Measurements from ENCODE around the gene RAB23. TPM values are rescaled to one million over a fixed set of nuclear protein-coding genes. Genes with fewer than 3 reads are reported as not detected.

RAB23 gene
- polyA plus RNA-seq (2013, experiment 1 of 2) = 14.4 TPM
- polyA plus RNA-seq (2013, experiment 2 of 2) = 14.9 TPM

- Histone ChIP-seq H2BK120ac (ENCODE audit: low read depth, low read length) (peak within 1 kb of the TSS; percentile 98), H2AFZ (ENCODE audit: low read length) (peak within 1 kb of the TSS; percentile 96), H3K79me1 (ENCODE audit: low read depth, low read length) (no peaks in the 10 kb centered on the region), H4K91ac (ENCODE audit: low read depth, low read length, poor library complexity) (no peak within 1 kb of the TSS), H4K8ac (ENCODE audit: low read depth, low read length) (no peak within 1 kb of the TSS), H2BK15ac (ENCODE audit: low read length) (peak within 1 kb of the TSS; percentile 49), H3K9me3 (replicated peaks in 1 of 2; ENCODE audit: control insufficient read depth in 2 of 2, insufficient read depth in 1 of 2, low read depth in 1 of 2, low read length in 2 of 2) (peaks cover 0 to 16% of the 10 kb centered on the region in 2 donors), H3K36me3 (replicated peaks in 1 of 2; ENCODE audit: control insufficient read depth in 2 of 2, insufficient read depth in 2 of 2, low read length in 2 of 2) (no peaks in the 10 kb centered on the region), H2BK12ac (ENCODE audit: low read length) (peak within 1 kb of the TSS; percentile 82), H3K4me3 (ENCODE audit: low read length in 2 of 2) (peak within 1 kb of the TSS; percentile 77 to 91), H3K4ac (ENCODE audit: low read length) (no peak within 1 kb of the TSS), H3K4me2 (ENCODE audit: insufficient read depth, low read length, poor library complexity, severe bottlenecking) (peak within 1 kb of the TSS; percentile 77), H2BK5ac (ENCODE audit: low read length) (peak within 1 kb of the TSS; percentile 92), H3K14ac (ENCODE audit: low read length) (peak within 1 kb of the TSS; percentile 47), H2AK5ac (ENCODE audit: low read depth, low read length) (no peak within 1 kb of the TSS), H3K27me3 (ENCODE audit: control insufficient read depth in 3 of 3, insufficient read depth in 3 of 3, low read depth in 1 of 3, low read length in 3 of 3) (no peaks in the 10 kb centered on the region), H3K4me1 (ENCODE audit: control insufficient read depth in 2 of 2, insufficient read depth in 1 of 2, low read depth in 1 of 2, low read length in 2 of 2) (peaks cover 0 to 4% of the 10 kb centered on the region in 2 donors), H3K23ac (ENCODE audit: low read depth, low read length, poor library complexity) (peak within 1 kb of the TSS; percentile 96), H3K18ac (ENCODE audit: low read length) (peak within 1 kb of the TSS; percentile 99), H3K27ac (replicated peaks; ENCODE audit: low read length) (peak within 1 kb of the TSS; percentile 88), H3K9ac (ENCODE audit: low read depth, low read length, poor library complexity) (peak within 1 kb of the TSS; percentile 97)
- DNase-seq (ENCODE audit: low spot score) = peak; percentile 89
- WGBS, 2 donors (ENCODE audit: extremely low coverage in 2 of 2, insufficient read length in 2 of 2, insufficient replicate concordance in 1 of 2) = no CpG with 5 or more reads among the region's 69 CpGs
These were observed at the start of gene RAB23 for GRCh38 chr6:57221936-57222742. TSS of gene RAB23 (minus strand) at chr6:57222307. CDS start at chr6:57210380, 11,927 bp downstream.

DNA sequence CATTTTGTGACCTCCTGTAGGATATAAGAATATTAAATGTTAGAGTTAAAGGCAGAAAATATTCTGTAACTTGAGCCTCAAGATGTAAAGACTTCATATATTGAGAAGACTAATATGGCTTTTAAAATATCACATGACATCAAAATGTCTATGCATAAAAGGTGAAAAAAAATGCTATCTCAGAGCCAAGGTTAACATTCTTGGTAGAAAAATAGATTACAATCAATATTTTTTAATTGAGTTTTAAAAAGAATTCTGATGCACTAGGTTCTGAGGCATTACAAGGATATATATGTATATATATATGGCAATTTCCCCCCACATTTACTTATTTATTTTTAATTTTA is 46.2 kb upstream of the RAB23 start:
- no peak overlapping the region for H2BK15ac ChIP-seq (ENCODE audit: low read length)
- H3K9ac ChIP-seq (ENCODE audit: low read depth, low read length, poor library complexity) = no peak overlapping the region
- no peak overlapping the region for H3K23ac ChIP-seq (ENCODE audit: low read depth, low read length, poor library complexity)
- H3K4ac ChIP-seq (ENCODE audit: low read length) = no peak overlapping the region
- H3K9me3 ChIP-seq (replicated peaks in 1 of 2; ENCODE audit: control insufficient read depth in 2 of 2, insufficient read depth in 1 of 2, low read depth in 1 of 2, low read length in 2 of 2) = no peaks in the 10 kb centered on the region
- no peak overlapping the region for H4K8ac ChIP-seq (ENCODE audit: low read depth, low read length)
- no peak overlapping the region for H2AK5ac ChIP-seq (ENCODE audit: low read depth, low read length)
- no peak overlapping the region for H2BK120ac ChIP-seq (ENCODE audit: low read depth, low read length)
- H2AFZ ChIP-seq (ENCODE audit: low read length) = no peak overlapping the region
- no peak overlapping the region for H3K18ac ChIP-seq (ENCODE audit: low read length)
- H2BK12ac ChIP-seq (ENCODE audit: low read length) = no peak overlapping the region
- H4K91ac ChIP-seq (ENCODE audit: low read depth, low read length, poor library complexity) = no peak overlapping the region
- H3K79me1 ChIP-seq (ENCODE audit: low read depth, low read length) = no peaks in the 10 kb centered on the region
- no peak overlapping the region for H3K4me3 ChIP-seq (ENCODE audit: low read length in 2 of 2)
- H3K4me1 ChIP-seq (ENCODE audit: control insufficient read depth in 2 of 2, insufficient read depth in 1 of 2, low read depth in 1 of 2, low read length in 2 of 2) = peaks cover 0 to 2% of the 10 kb centered on the region in 2 donors
- no peak overlapping the region for H2BK5ac ChIP-seq (ENCODE audit: low read length)
- no peak overlapping the region for H3K4me2 ChIP-seq (ENCODE audit: insufficient read depth, low read length, poor library complexity, severe bottlenecking)
- no peaks in the 10 kb centered on the region for H3K36me3 ChIP-seq (replicated peaks in 1 of 2; ENCODE audit: control insufficient read depth in 2 of 2, insufficient read depth in 2 of 2, low read length in 2 of 2)
- no peaks in the 10 kb centered on the region for H3K27me3 ChIP-seq (ENCODE audit: control insufficient read depth in 3 of 3, insufficient read depth in 3 of 3, low read depth in 1 of 3, low read length in 3 of 3)
- H3K27ac ChIP-seq (replicated peaks; ENCODE audit: low read length) = no peak overlapping the region
- no peak overlapping the region for H3K14ac ChIP-seq (ENCODE audit: low read length)
- no peak for DNase-seq (ENCODE audit: low spot score)

DNA sequence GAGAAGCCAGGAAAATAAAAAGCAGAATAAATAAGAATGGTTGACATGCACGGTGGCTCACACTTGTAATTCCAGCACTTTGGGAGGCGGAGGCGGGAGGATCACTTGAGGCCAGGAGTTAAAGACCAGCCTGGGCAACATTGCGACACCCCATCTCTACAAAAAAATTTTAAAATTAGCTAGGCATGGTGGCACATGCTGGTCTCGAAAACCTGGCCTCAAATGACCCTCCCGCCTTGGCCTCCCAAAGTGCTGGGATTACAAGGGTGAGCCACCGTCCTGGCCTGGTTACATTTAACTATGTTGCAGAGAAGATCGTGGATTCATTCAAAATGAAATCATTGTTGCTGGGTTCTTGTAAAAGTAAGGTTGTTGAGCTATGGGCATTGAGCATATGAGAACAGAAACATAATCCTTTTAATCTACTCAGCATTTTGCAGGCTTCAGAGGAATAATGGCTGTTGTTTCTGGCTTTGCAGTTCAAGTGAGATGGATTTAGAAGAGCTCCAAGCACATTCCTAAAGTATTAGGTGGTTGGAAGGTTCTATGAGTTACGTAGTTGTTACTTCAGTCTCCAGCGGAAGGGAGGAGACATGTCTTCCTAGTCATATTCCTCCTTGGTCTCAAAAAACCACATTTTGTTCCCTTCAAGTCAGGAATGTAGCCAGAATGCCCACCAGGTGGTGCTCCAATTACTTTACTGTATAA is 45.6 kb upstream of the RAB23 start:
- no peak overlapping the region for H3K14ac ChIP-seq (ENCODE audit: low read length)
- H3K36me3 ChIP-seq (replicated peaks in 1 of 2; ENCODE audit: control insufficient read depth in 2 of 2, insufficient read depth in 2 of 2, low read length in 2 of 2) = no peaks in the 10 kb centered on the region
- peaks cover 0 to 2% of the 10 kb centered on the region in 2 donors for H3K4me1 ChIP-seq (ENCODE audit: control insufficient read depth in 2 of 2, insufficient read depth in 1 of 2, low read depth in 1 of 2, low read length in 2 of 2)
- no peaks in the 10 kb centered on the region for H3K9me3 ChIP-seq (replicated peaks in 1 of 2; ENCODE audit: control insufficient read depth in 2 of 2, insufficient read depth in 1 of 2, low read depth in 1 of 2, low read length in 2 of 2)
- H2BK5ac ChIP-seq (ENCODE audit: low read length) = no peak overlapping the region
- no peaks in the 10 kb centered on the region for H3K27me3 ChIP-seq (ENCODE audit: control insufficient read depth in 3 of 3, insufficient read depth in 3 of 3, low read depth in 1 of 3, low read length in 3 of 3)
- H4K91ac ChIP-seq (ENCODE audit: low read depth, low read length, poor library complexity) = no peak overlapping the region
- WGBS, 2 donors (ENCODE audit: extremely low coverage in 2 of 2, insufficient read length in 2 of 2, insufficient replicate concordance in 1 of 2) = no CpG with 5 or more reads among the region's 10 CpGs
- no peak overlapping the region for H2BK12ac ChIP-seq (ENCODE audit: low read length)
- H2AK5ac ChIP-seq (ENCODE audit: low read depth, low read length) = no peak overlapping the region
- H3K4ac ChIP-seq (ENCODE audit: low read length) = no peak overlapping the region
- peak overlapping the region; percentile 43 for H2AFZ ChIP-seq (ENCODE audit: low read length)
- no peaks in the 10 kb centered on the region for H3K79me1 ChIP-seq (ENCODE audit: low read depth, low read length)
- no peak overlapping the region for H3K18ac ChIP-seq (ENCODE audit: low read length)
- no peak overlapping the region for H2BK120ac ChIP-seq (ENCODE audit: low read depth, low read length)
- H3K27ac ChIP-seq (replicated peaks; ENCODE audit: low read length) = no peak overlapping the region
- no peak for DNase-seq (ENCODE audit: low spot score)
- H4K8ac ChIP-seq (ENCODE audit: low read depth, low read length) = no peak overlapping the region
- H2BK15ac ChIP-seq (ENCODE audit: low read length) = no peak overlapping the region
- H3K9ac ChIP-seq (ENCODE audit: low read depth, low read length, poor library complexity) = no peak overlapping the region
- no peak overlapping the region for H3K23ac ChIP-seq (ENCODE audit: low read depth, low read length, poor library complexity)
- H3K4me2 ChIP-seq (ENCODE audit: insufficient read depth, low read length, poor library complexity, severe bottlenecking) = no peak overlapping the region
- H3K4me3 ChIP-seq (ENCODE audit: low read length in 2 of 2) = no peak overlapping the region

DNA sequence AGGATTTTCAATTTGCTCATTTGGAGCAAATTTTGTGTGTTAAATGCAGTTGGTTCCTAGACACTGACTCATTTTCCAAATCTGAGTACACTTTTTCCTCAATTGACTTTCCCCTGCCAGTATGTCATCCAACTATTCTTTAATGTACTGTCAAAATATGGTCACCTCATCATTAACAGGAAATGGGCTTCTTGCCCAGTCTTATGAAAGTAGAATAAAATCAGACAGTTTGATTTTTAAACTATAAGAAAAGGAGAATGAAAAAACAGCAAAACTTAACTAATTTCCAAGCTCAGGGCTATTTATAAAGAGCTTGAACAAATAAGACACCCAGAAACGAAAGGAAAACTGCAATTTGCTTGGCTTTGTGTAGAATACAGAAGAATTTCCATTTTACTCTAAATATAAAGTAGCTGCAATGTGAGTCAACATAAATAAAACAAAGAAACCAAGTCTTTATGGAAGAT is 43.7 kb upstream of the RAB23 start:
- Histone ChIP-seq H4K8ac (ENCODE audit: low read depth, low read length) (no peak overlapping the region), H3K27ac (replicated peaks; ENCODE audit: low read length) (no peak overlapping the region), H2AK5ac (ENCODE audit: low read depth, low read length) (no peak overlapping the region), H2BK120ac (ENCODE audit: low read depth, low read length) (no peak overlapping the region), H2AFZ (ENCODE audit: low read length) (no peak overlapping the region), H3K23ac (ENCODE audit: low read depth, low read length, poor library complexity) (no peak overlapping the region), H3K9me3 (replicated peaks in 1 of 2; ENCODE audit: control insufficient read depth in 2 of 2, insufficient read depth in 1 of 2, low read depth in 1 of 2, low read length in 2 of 2) (no peaks in the 10 kb centered on the region), H3K9ac (ENCODE audit: low read depth, low read length, poor library complexity) (no peak overlapping the region), H3K27me3 (ENCODE audit: control insufficient read depth in 3 of 3, insufficient read depth in 3 of 3, low read depth in 1 of 3, low read length in 3 of 3) (no peaks in the 10 kb centered on the region), H2BK12ac (ENCODE audit: low read length) (no peak overlapping the region), H3K79me1 (ENCODE audit: low read depth, low read length) (no peaks in the 10 kb centered on the region), H3K36me3 (replicated peaks in 1 of 2; ENCODE audit: control insufficient read depth in 2 of 2, insufficient read depth in 2 of 2, low read length in 2 of 2) (no peaks in the 10 kb centered on the region), H4K91ac (ENCODE audit: low read depth, low read length, poor library complexity) (no peak overlapping the region), H3K14ac (ENCODE audit: low read length) (no peak overlapping the region), H3K4me2 (ENCODE audit: insufficient read depth, low read length, poor library complexity, severe bottlenecking) (no peak overlapping the region), H3K18ac (ENCODE audit: low read length) (no peak overlapping the region), H3K4me3 (ENCODE audit: low read length in 2 of 2) (no peak overlapping the region), H2BK15ac (ENCODE audit: low read length) (no peak overlapping the region), H2BK5ac (ENCODE audit: low read length) (no peak overlapping the region), H3K4me1 (ENCODE audit: control insufficient read depth in 2 of 2, insufficient read depth in 1 of 2, low read depth in 1 of 2, low read length in 2 of 2) (peaks cover 0 to 2% of the 10 kb centered on the region in 2 donors), H3K4ac (ENCODE audit: low read length) (no peak overlapping the region)
- DNase-seq (ENCODE audit: low spot score) = no peak
- WGBS, 2 donors (ENCODE audit: extremely low coverage in 2 of 2, insufficient read length in 2 of 2, insufficient replicate concordance in 1 of 2) = no CpG with 5 or more reads among the region's 1 CpG

Measured in neuronal stem cell (in vitro differentiated cells).